ENCODE data around the gene TCEA2.

TCEA2 gene

DNA sequence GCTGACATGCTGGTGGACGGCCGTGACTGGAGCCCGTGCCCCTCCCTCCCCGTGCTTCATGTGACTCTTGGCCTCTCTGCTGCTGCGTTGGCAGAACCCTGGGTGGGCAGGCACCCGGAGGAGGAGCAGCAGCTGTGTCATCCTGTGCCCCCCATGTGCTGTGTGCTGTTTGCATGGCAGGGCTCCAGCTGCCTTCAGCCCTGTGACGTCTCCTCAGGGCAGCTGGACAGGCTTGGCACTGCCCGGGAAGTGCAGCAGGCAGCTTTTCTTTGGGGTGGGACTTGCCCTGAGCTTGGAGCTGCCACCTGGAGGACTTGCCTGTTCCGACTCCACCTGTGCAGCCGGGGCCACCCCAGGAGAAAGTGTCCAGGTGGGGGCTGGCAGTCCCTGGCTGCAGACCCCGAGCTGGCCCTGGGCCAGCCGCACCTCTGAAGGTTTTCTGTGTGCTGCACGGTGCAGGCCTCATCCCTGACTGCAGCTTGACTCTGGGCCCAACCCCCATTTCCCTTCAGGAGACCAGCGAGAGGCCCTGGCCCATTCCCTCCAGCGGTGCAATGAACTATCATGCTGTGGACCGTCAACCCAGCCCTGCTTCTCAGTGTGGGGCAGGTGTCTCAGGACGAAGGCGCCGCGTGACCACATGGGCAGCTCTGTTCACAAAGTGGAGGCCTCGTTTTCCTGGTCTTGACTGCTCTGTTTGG lies 36.2 kb downstream of the TCEA2 start:
- DNase-seq = no peak

- no peak for DNase-seq
Measured at GRCh38 chr20:64099880-64100565, 37.0 kb downstream of the TCEA2 start.

DNA sequence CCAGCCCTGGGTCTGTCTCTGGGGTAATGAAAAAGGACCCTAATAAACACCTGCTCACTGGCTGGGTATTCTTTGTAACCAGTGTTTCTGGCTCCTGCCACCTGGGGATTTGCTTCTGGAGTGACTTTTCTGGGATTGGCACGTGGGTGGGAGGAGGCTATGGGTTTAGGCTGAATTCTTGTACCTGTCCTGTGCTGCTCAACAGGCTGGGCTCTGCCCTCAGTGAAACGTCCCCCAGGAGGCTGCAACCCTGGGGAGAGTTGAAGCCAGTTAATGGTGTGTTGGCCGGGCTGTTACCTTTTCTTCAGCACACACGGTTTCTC lies 37.5 kb downstream of the TCEA2 start:
- no peak for DNase-seq

DNA sequence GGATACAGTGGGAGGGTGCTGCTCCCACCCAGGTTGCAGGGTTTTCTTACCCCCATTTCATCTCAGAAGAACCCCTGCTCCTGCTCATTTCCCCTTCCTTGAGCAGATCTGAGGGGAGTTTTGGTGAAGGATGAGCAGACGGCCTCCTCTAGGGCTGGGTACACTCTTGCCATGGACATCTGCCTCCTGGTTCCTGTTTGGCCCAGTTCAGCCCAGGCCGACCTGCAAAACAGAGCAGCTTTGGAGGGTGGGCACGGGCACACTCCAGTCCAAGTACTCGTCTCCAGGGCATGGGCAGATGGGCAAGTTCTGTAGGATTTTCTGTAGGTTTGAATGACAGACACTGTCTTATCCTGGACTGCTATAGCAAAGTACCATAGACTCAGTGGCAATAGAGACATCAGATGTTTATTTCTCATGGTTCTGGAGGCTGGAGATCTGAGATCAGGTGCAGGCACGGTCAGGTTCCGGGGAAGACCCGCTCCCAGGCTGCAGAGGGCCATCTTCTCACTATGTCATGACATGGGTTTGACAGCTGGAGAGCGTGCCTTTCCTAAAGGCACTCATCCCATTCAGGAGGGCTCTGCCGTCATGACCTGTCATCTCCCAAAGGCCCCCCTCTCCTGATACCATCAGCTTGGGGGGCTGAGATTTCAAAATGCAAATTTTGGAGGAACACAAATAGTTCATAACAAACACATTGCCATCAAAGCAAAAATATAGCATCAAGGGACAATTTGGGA lies 38.1 kb downstream of the TCEA2 start:
- no peak for DNase-seq

DNA sequence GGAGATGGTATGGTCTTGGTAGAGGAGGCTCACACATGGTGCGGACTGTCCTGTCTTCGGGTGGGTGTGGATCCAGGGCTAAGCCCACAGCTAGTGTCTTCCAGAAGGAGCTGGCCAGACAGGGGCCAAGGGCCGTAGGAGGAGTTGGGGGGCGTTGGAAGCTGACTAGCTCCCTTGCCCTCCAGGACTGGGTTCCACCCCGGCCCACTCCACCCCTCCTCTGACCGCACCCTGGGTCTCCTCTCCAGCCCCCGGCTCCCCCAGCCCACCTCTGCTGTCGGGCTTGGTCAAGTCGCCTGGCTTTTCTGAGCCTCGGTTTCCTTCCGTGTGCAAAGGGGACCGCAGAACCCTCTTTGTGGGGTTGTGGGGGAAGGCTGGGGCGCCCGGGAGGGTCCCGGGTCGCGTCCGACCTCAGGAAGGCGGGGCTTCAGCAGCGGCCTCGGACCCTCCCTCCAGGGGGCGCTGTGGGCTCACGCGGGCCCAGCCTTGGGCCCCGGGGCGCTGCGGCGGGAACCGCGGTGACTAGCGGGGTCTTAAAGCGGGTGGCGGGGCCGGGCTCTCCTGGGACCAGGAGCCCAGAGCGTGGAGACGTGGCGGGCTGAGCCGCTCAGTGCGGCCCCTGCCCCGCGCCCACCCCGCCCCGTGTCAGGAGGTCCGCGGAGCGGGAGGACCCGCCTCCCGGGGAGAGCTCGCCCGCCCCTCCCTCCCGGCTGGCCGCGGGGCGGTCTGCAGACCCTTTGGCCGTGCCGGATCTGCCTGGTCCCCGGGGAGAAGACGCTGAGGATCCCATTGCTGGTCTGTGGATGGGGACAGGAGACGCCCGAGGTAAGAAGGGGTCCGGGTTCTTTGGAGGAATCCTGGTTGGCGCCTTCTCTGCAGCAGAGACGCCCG lies 39.0 kb downstream of the TCEA2 start:
- DNase-seq = peak; percentile 13

DNA sequence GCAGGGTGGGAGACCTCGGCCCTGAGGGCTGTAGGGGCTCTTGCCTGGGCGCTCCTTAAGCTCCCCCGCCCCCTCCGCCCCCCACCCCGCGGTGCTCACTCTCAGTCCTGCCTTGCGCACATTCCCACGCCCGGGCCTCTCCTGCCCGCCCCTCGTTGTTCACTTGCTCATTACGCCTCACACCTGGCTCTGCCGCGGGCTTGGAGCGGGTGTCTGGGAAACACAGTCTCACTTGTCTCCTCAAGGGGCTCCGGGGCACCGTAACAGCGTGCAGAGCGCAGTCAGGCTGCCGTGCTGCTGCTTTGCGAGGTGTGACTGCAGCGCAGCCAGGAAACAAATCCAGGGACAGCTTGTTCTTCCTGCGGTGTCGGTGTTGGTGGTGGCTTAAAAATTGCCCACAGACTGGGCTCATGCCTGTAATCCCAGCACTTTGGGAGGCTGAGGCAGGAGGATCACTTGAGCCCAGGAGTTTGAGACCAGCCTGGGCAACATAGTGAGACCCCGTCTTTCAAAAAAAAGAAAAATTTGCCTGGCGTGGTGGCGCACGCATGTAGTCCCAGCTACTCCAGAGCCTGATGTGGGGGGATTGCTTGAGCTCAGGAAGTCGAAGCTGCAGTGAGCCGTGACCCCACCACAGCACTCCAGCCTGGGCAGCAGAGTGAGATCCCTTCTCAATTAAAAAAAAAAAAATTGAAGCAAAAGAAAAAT lies 39.8 kb downstream of the TCEA2 start:
- no peak for DNase-seq

- no peak for DNase-seq
Measured at GRCh38 chr20:64103871-64104666, 41.1 kb downstream of the TCEA2 start.

DNA sequence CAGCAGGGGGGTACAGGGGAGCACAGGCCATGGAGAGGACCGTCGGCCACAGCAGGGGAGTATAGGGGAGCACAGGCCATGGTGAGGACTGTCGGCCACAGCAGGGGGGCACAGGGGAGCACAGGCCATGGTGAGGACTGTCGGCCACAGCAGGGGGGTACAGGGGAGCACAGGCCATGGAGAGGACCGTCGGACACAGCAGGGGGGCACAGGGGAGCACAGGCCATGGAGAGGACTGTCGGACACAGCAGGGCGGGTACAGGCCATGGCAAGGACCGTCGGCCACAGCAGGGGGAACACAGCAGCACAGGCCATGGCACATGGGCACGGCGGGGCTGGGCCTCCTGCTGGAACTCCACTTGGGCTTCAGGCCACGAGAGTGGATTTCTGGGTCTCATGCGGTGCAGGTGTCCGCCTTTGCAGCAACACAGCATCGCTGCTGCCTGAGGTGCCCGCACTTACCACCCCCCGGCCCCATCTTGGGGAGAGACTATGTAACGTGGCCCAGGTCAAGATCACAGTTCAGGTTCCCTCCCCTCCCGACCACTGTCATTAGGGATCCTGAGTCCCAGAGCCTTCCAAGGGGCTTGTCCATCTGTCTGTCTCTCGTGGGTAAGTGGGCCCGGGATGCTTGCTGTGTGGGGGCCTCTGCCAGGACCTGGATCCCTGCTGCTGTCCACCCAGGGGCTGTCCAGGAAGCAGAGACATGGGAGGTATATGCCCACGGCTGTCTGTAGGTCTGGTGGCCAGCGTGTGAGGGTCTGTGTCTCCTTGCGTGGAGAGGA lies 41.9 kb downstream of the TCEA2 start:
- no peak for DNase-seq

DNA sequence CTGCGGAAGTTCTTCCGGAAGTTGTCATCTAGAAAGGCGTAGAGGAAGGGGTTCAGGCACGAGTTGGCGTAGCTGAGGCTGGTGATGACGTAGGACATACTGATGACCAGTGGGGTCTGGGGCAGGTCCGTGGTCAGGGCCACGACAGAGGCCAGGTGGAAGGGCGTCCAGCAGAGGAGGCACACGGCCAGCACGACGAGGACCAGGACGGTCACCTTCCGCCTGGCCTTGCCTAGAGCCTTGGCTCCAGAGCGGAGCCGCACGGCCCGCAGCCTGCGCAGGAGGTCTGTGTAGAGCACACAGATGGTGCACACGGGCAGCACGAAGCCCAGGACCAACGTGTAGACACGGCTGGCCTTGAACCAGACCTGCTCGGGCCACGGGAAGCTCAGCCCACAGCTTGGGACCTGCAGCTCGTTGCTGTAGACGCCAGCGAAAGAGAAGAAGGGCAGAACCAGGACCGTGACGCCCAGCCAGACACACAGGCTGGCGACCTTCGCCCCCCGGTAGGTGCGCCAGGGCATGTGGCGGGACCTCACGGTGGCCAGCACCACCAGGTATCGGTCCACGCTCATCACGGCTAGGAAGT lies 42.9 kb downstream of the TCEA2 start:
- no peak for DNase-seq

GRCh38 chr20:64106435-64106961 lies 43.5 kb downstream of the TCEA2 start:
- no peak for DNase-seq

GRCh38 chr20:64106981-64107735 lies 44.2 kb downstream of the TCEA2 start, which contains the start of gene NPBWR2:
TSS of gene NPBWR2 (minus strand) at chr20:64107565. CDS start at chr20:64106831, 734 bp downstream.
- DNase-seq = no peak

- no peak for DNase-seq
Measured at GRCh38 chr20:64107736-64108457, 44.9 kb downstream of the TCEA2 start.

DNA sequence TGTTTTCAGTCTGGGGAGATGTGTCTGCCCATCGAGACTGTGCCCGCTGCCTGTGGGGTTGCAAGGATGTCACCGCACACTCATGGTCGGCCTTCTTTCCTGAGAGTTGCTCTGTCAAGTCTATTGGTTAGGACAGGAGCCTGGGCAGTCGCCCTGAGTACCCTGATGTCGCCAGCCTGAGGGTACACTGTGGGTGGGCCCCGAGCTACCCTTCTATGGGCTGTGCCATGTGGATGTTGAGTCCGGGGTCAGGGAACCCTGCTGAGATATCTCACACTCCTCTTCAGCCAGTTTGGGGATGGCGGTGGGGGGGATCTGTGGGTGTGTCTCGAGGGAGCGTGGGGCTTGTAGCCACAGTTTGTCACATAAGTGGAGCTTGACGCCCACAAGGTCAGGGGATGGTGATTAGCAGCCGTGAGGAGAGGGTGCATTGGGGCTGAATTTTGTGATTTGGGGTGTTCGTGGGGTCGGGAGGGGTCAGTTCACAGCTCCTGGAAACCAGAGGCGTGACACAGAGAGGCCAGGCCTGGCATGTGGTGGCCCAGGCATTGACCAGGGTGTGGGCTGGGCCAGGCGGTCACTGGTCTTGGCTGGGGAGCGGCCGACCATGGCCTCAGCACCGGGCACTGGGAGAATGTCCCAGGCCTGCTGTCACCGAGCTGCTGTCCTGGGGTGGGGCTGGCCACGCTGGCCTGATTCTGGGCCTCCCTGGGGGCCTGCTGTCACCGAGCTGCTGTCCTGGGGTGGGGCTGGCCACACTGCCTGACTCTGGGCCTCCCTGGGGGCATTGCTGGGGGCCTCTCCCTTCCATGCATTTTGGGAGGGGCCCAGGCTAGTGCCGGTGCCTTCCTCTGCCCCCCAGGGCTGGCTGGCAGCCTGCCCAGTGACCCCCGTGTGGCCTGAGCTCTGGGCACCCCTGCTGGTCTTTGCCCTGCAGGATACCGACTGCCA lies 46.0 kb downstream of the TCEA2 start:
- no peak for DNase-seq

- DNase-seq = no peak
Measured at GRCh38 chr20:64109831-64110391, 46.9 kb downstream of the TCEA2 start.

GRCh38 chr20:64110411-64111068 lies 47.5 kb downstream of the TCEA2 start:
- no peak for DNase-seq
